ENCODE measurements around the gene GNL3.

GNL3 gene

DNA sequence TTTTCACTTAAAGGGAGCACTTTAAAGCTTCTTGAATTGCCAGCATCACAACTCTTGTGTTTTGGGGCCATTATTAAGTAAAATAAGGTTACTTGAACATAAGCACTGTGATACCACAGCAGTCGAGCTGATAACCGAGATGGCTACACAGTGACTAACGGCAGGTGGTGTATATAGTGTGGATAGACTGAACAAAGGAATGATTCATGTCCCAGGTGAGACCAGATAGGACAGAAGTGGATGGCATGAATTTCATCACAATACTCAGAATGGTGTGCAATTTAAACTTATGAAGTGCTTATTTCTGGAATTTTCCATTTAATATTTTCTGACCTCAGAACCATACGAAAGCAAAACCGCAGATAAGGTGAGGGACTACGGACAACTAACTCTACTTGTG lies 40.3 kb upstream of the GNL3 start:
- TF ChIP-seq, protein P1, sequence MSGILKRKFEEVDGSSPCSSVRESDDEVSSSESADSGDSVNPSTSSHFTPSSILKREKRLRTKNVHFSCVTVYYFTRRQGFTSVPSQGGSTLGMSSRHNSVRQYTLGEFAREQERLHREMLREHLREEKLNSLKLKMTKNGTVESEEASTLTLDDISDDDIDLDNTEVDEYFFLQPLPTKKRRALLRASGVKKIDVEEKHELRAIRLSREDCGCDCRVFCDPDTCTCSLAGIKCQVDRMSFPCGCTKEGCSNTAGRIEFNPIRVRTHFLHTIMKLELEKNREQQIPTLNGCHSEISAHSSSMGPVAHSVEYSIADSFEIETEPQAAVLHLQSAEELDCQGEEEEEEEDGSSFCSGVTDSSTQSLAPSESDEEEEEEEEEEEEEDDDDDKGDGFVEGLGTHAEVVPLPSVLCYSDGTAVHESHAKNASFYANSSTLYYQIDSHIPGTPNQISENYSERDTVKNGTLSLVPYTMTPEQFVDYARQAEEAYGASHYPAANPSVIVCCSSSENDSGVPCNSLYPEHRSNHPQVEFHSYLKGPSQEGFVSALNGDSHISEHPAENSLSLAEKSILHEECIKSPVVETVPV (CRISPR knock-in tag; IDR thresholded peaks at IDR 0.05): no peak
- no peak for TF ChIP-seq ZNF565 (CRISPR knock-in tag; conservative IDR thresholded peaks at IDR 0.05; ENCODE audit: low read depth)
- TF ChIP-seq OSR1 (CRISPR knock-in tag; IDR thresholded peaks at IDR 0.05): no peak
- TF ChIP-seq ESRRG (CRISPR knock-in tag; IDR thresholded peaks at IDR 0.05): no peak
- no peak for TF ChIP-seq ARNTL (CRISPR knock-in tag; IDR thresholded peaks at IDR 0.05; ENCODE audit: borderline replicate concordance, low read depth)
- TF ChIP-seq ZNF70 (CRISPR knock-in tag; IDR thresholded peaks at IDR 0.05): no peak
- no peak for TF ChIP-seq TCF4 (CRISPR knock-in tag; IDR thresholded peaks at IDR 0.05; ENCODE audit: borderline replicate concordance)
- TF ChIP-seq BACH2 (CRISPR knock-in tag; IDR thresholded peaks at IDR 0.05; ENCODE audit: borderline replicate concordance): no peak
- no peak for TF ChIP-seq ZFP30 (CRISPR knock-in tag; IDR thresholded peaks at IDR 0.05)
- TF ChIP-seq TOX (CRISPR knock-in tag; IDR thresholded peaks at IDR 0.05; ENCODE audit: borderline replicate concordance): no peak
- TF ChIP-seq, protein P2, sequence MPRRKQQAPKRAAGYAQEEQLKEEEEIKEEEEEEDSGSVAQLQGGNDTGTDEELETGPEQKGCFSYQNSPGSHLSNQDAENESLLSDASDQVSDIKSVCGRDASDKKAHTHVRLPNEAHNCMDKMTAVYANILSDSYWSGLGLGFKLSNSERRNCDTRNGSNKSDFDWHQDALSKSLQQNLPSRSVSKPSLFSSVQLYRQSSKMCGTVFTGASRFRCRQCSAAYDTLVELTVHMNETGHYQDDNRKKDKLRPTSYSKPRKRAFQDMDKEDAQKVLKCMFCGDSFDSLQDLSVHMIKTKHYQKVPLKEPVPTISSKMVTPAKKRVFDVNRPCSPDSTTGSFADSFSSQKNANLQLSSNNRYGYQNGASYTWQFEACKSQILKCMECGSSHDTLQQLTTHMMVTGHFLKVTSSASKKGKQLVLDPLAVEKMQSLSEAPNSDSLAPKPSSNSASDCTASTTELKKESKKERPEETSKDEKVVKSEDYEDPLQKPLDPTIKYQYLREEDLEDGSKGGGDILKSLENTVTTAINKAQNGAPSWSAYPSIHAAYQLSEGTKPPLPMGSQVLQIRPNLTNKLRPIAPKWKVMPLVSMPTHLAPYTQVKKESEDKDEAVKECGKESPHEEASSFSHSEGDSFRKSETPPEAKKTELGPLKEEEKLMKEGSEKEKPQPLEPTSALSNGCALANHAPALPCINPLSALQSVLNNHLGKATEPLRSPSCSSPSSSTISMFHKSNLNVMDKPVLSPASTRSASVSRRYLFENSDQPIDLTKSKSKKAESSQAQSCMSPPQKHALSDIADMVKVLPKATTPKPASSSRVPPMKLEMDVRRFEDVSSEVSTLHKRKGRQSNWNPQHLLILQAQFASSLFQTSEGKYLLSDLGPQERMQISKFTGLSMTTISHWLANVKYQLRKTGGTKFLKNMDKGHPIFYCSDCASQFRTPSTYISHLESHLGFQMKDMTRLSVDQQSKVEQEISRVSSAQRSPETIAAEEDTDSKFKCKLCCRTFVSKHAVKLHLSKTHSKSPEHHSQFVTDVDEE (CRISPR knock-in tag; IDR thresholded peaks at IDR 0.05): no peak
- TF ChIP-seq, protein P3, sequence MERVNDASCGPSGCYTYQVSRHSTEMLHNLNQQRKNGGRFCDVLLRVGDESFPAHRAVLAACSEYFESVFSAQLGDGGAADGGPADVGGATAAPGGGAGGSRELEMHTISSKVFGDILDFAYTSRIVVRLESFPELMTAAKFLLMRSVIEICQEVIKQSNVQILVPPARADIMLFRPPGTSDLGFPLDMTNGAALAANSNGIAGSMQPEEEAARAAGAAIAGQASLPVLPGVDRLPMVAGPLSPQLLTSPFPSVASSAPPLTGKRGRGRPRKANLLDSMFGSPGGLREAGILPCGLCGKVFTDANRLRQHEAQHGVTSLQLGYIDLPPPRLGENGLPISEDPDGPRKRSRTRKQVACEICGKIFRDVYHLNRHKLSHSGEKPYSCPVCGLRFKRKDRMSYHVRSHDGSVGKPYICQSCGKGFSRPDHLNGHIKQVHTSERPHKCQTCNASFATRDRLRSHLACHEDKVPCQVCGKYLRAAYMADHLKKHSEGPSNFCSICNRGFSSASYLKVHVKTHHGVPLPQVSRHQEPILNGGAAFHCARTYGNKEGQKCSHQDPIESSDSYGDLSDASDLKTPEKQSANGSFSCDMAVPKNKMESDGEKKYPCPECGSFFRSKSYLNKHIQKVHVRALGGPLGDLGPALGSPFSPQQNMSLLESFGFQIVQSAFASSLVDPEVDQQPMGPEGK (CRISPR knock-in tag; IDR thresholded peaks at IDR 0.05; ENCODE audit: borderline replicate concordance): no peak
- TF ChIP-seq, protein P4, sequence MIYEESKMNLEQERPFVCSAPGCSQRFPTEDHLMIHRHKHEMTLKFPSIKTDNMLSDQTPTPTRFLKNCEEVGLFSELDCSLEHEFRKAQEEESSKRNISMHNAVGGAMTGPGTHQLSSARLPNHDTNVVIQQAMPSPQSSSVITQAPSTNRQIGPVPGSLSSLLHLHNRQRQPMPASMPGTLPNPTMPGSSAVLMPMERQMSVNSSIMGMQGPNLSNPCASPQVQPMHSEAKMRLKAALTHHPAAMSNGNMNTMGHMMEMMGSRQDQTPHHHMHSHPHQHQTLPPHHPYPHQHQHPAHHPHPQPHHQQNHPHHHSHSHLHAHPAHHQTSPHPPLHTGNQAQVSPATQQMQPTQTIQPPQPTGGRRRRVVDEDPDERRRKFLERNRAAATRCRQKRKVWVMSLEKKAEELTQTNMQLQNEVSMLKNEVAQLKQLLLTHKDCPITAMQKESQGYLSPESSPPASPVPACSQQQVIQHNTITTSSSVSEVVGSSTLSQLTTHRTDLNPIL (CRISPR knock-in tag; IDR thresholded peaks at IDR 0.05; ENCODE audit: low read depth): no peak
- no peak for TF ChIP-seq ZFP3 (CRISPR knock-in tag; IDR thresholded peaks at IDR 0.05)
- TF ChIP-seq GLIS3 (CRISPR knock-in tag; IDR thresholded peaks at IDR 0.05): no peak
- TF ChIP-seq PPARA (CRISPR knock-in tag; IDR thresholded peaks at IDR 0.05; ENCODE audit: borderline replicate concordance): no peak
- TF ChIP-seq, protein P5, sequence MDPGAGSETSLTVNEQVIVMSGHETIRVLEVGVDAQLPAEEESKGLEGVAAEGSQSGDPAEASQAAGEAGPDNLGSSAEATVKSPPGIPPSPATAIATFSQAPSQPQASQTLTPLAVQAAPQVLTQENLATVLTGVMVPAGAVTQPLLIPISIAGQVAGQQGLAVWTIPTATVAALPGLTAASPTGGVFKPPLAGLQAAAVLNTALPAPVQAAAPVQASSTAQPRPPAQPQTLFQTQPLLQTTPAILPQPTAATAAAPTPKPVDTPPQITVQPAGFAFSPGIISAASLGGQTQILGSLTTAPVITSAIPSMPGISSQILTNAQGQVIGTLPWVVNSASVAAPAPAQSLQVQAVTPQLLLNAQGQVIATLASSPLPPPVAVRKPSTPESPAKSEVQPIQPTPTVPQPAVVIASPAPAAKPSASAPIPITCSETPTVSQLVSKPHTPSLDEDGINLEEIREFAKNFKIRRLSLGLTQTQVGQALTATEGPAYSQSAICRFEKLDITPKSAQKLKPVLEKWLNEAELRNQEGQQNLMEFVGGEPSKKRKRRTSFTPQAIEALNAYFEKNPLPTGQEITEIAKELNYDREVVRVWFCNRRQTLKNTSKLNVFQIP (CRISPR knock-in tag; IDR thresholded peaks at IDR 0.05; ENCODE audit: borderline replicate concordance, low read depth): no peak
- TF ChIP-seq ISL1 (CRISPR knock-in tag; IDR thresholded peaks at IDR 0.05): no peak
- no peak for TF ChIP-seq ZNF8 (CRISPR knock-in tag; IDR thresholded peaks at IDR 0.05)
- TF ChIP-seq CSDC2 (CRISPR knock-in tag; IDR thresholded peaks at IDR 0.05): no peak
- ATAC-seq: no peak

DNA sequence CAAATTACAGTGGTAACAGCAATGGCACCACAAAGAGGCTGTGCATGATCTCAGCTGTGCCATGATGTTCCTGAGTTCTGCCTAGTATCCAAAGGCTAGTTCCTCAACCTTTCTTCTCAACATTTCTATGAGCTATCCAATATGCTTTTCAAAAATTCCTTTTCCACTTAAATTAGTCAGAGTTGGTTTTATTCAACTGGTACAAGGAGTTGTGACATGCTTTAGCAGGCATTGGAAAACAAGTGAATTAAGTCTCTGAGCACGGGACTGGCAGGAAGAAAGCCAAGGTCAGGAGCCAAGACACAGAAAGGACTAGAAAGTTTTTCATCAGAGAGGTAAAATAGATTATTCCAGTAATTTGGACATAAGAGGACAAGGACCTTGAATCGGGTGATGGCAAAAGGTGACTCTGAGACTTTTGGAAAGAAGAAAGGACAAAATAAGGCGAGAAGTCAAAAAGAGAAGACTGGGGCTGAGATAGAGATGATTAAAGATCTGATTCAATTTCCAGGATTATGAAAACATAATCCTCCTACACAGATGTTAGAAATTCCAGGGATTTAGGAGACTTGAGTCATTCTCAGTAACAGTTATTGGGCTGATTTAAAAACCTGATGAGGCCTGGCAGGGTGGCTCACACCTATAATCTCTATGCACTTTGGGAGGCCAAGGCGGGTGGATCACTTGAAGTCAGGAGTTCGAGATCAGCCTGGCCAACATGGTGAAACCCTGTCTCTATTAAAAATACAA lies 36.2 kb upstream of the GNL3 start:
- no peak for ATAC-seq

More for the DNA sequence above, 36.2 kb upstream of the GNL3 start:
- TF ChIP-seq GLIS3 (CRISPR knock-in tag; IDR thresholded peaks at IDR 0.05) (no peak), ISL1 (CRISPR knock-in tag; IDR thresholded peaks at IDR 0.05) (no peak), ZNF70 (CRISPR knock-in tag; IDR thresholded peaks at IDR 0.05) (no peak), ZFP3 (CRISPR knock-in tag; IDR thresholded peaks at IDR 0.05) (no peak)
- TF ChIP-seq, protein P1 (CRISPR knock-in tag; IDR thresholded peaks at IDR 0.05): no peak

Data from SK-N-SH treated with all-trans-retinoic acid at 6 μM for 48 hours (cell line).